Ovary (tissue), 9 donors: ENCODE results near the gene EOLA1. TPM values are rescaled to one million over a fixed set of nuclear protein-coding genes. Genes with fewer than 3 reads are reported as not detected.
"Not testable (repeated sequence)": the region's sequence is repeated elsewhere in the genome, so short reads cannot be mapped to it uniquely, and the experiment has no call there.

ENCODE experiments used
- DNase-seq, 5 donors: peaks; one replicate each; pipeline ENCODE4 v3.0.0-alpha.2; 2019 to 2020
- H3K27ac ChIP-seq, 2 donors: fragments of 200-600 bp; one replicate each; pipeline versions ENCODE4 v1.5.1 to v1.8.0; 2019 to 2022
- H3K27me3 ChIP-seq: fragments of 200-600 bp; one replicate; pipeline ENCODE4 v1.8.0; 2022
- H3K36me3 ChIP-seq: fragments of 200-600 bp; sonication (generic); one replicate; pipeline ENCODE4 v1.5.1; 2019
- H3K4me1 ChIP-seq: one replicate; pipeline ENCODE4 v1.8.1; 2013; ENCODE audit warnings: mild to moderate bottlenecking, moderate library complexity; ENCODE audit not compliant: insufficient read depth
- H3K4me3 ChIP-seq: fragments of 200-600 bp; sonication (generic); one replicate; pipeline ENCODE4 v1.5.1; 2017
- H3K9me3 ChIP-seq, 2 donors: fragments of 200-600 bp in 1 of 2; sonication (generic) in 1 of 2; one replicate each; pipeline versions ENCODE4 v1.5.1 to v1.8.1; 2013 to 2019; ENCODE audit warnings: mild to moderate bottlenecking in 1 of 2, moderate library complexity in 1 of 2
- EP300 ChIP-seq: sonication (generic); formaldehyde crosslinking; IDR thresholded peaks from one replicate; pipeline ENCODE4 v1.6.1; 2017; ENCODE audit warnings: antibody characterized with exemption
- POLR2A ChIP-seq: fragments of 450-650 bp; IDR thresholded peaks from one replicate; pipeline ENCODE4 v1.6.1; 2017; ENCODE audit warnings: antibody characterized with exemption, mild to moderate bottlenecking, moderate library complexity
- WGBS, 3 donors: extraction: QIAGEN DNeasy Blood & Tissue Kit in 1 of 3; methylation state at CpG; one replicate each; pipeline versions ENCODE4 v1.1.5 to v1.1.7; 2013 to 2017; 5-methylcytosine and 5-hydroxymethylcytosine counted together
- intact Hi-C, 4 donors: fragments of 100-400 bp; cut with DNase I; formaldehyde crosslinking; loops; one replicate each; pipeline versions ENCODE4 v1.11.0 to v1.15.1; 2022 to 2023
- polyA plus RNA-seq, 2 donors: library from polyadenylated mRNA; stranded (reverse); fragments of 200-250 nt in 1 of 2; fragments of 350-450 nt in 1 of 2; fragmentation: Illumina TruSeq in 1 of 2; extraction: RNeasy Lipid Tissue Mini Kit (QIAGEN cat#74804) in 1 of 2; gene quantifications; one replicate each; pipeline ENCODE4 v1.2.3, GENCODE V29; 2013 to 2014
- total RNA-seq, 7 donors: library from RNA; depleted of rRNA in 2 of 7; stranded (reverse); fragments of >200 nt in 2 of 7; fragmentation: NEBNext Ultra II Directional in 3 of 7; extraction: Animal tissue kit (Norgen Biotek cat#: 25700) in 3 of 7; gene quantifications; one replicate each; pipeline versions ENCODE4 v1.1.0 to v1.2.4, GENCODE V29; 2016 to 2023
- TF ChIP-seq, protein P1 (sequence below), 3 donors: fragments of 450-650 bp in 2 of 3; fragments of 200-600 bp in 1 of 3; IDR thresholded peaks; one replicate each; pipeline versions ENCODE4 v1.5.1 to v1.8.0; 2016 to 2022; ENCODE audit warnings: antibody characterized with exemption in 3 of 3, mild to moderate bottlenecking in 1 of 3
- donor health status: DM: no; HTN: no; CAD: no; lungs with moderate emphysema.
- donor health status: DM: no; HTN: no; CAD: no.
- donor health status: Bipolar disorder and iron deficiency.
- donor health status: DM: yes; HTN: yes; CAD: no.
- donor health status: DM: no; HTN: no; CAD: no.
- donor health status: DM: yes; HTN: yes; CAD: no.

EOLA1 gene
- total and polyA plus RNA-seq, 9 donors = 8.7 to 27.5 (median 17.5) TPM

DNA sequence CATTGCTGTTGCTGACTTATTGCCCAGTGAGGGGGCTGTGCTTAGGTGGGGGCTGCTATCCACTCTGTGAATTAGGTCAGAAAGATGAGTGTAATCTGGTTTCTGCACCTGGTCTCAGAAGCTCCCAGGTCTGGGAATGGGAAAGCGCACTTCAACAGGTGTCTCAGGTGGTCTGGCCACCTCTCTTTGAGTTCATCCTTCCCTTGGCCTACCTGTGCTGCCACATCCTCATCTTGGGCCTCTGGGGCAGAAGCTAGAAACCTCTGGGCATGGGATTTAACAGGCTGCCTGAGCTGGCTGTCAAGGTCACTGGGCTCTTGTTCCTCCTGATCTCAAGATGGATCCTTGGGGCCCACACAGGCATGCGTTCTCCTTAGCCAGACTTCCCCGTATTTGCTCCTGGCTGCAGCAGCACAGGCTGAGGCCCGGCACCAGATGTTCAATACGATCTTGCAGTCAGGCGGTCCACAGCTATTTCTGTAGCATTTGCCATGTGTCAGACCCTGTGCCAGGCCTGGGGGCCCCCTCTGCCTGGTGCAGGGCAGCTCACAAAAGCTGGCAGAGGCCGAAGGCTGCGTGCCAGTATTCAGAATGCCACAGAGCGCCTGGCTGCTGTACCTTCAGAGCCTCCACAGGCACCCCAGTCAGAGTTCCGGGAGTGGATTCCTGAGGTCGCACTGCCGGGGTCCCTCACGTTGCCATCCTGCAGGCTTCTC, 14.3 kb upstream of the EOLA1 start:
- H3K4me1 ChIP-seq, DNase-seq, intact Hi-C loops, H3K36me3 ChIP-seq, H3K9me3 ChIP-seq, H3K27me3 ChIP-seq, H3K4me3 ChIP-seq: not testable (repeated sequence)
- H3K27ac ChIP-seq = peak overlapping the region in 1 of 2 donors; percentile 17
- 70 to 86% (median 71%) methylated on average over 3 to 8 of the region's 13 CpGs for WGBS, 3 donors

DNA sequence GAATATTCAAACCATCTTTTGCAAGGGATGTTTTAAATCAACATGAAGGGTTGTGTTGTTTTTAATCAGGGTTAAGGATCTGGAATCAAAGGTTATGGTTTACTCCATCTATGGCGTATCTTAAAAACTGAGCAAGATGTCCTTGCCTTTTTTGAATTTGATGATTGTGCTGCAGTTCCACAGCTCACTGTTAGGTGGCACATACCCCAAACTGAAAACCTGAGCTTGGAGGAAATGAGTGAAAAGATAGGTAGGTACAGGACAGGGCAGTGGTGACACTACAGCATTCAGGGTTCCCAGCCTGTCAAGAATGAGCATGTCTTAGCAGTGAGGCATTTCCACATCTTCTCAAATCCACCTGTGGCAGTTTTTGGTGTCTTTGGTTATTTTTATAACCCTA, 13.1 kb upstream of the EOLA1 start:
- H3K4me1 ChIP-seq = no peaks in the 10 kb centered on the region
- H3K27me3 ChIP-seq = no peaks in the 10 kb centered on the region
- H3K9me3 ChIP-seq = no peaks in the 10 kb centered on the region
- WGBS, 3 donors = 50 to 63% (median 50%) methylated on average over 1 of the region's 1 CpG
- DNase-seq = no peak
- TF ChIP-seq EP300 = no peak
- TF ChIP-seq, protein P1, sequence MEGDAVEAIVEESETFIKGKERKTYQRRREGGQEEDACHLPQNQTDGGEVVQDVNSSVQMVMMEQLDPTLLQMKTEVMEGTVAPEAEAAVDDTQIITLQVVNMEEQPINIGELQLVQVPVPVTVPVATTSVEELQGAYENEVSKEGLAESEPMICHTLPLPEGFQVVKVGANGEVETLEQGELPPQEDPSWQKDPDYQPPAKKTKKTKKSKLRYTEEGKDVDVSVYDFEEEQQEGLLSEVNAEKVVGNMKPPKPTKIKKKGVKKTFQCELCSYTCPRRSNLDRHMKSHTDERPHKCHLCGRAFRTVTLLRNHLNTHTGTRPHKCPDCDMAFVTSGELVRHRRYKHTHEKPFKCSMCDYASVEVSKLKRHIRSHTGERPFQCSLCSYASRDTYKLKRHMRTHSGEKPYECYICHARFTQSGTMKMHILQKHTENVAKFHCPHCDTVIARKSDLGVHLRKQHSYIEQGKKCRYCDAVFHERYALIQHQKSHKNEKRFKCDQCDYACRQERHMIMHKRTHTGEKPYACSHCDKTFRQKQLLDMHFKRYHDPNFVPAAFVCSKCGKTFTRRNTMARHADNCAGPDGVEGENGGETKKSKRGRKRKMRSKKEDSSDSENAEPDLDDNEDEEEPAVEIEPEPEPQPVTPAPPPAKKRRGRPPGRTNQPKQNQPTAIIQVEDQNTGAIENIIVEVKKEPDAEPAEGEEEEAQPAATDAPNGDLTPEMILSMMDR (IDR thresholded peaks at IDR 0.05) = peak; percentile 25 to 31 (median 30)
- H3K27ac ChIP-seq = no peak overlapping the region
- no peak overlapping the region for H3K4me3 ChIP-seq
- no peaks in the 10 kb centered on the region for H3K36me3 ChIP-seq
- intact Hi-C loops = no loop called here

DNA sequence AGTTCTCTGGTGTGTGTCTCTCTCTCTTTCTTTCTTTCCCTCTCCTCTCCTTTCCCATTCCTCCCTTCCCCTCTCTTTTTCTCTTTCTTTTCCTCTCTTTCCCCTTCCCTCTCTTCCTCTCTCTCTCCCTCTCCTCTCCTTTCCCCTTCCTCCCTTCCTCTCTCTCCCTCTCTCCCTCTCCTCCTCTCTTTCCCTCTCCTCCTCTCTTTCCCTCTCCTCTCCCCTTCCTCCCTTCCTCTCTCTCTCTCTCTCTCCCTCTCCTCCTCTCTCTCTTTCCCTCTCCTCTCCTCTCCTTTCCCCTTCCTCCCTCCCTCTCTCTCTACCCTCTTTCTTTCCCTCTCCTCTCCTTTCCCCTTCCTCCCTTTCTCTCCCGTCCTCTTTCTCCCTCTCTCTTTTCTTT, 12.4 kb upstream of the EOLA1 start:
- Histone ChIP-seq H3K9me3 (no peaks in the 10 kb centered on the region), H3K27me3 (no peaks in the 10 kb centered on the region), H3K27ac (no peak overlapping the region), H3K36me3 (no peaks in the 10 kb centered on the region), H3K4me3 (no peak overlapping the region), H3K4me1 (no peaks in the 10 kb centered on the region)
- no peak for DNase-seq
- intact Hi-C loops = no loop called here
- 46 to 73% (median 48%) methylated on average over 1 of the region's 1 CpG for WGBS, 3 donors
- TF ChIP-seq POLR2A = no peak
- TF ChIP-seq, protein P1 (IDR thresholded peaks at IDR 0.05) = no peak
- no peak for TF ChIP-seq EP300

DNA sequence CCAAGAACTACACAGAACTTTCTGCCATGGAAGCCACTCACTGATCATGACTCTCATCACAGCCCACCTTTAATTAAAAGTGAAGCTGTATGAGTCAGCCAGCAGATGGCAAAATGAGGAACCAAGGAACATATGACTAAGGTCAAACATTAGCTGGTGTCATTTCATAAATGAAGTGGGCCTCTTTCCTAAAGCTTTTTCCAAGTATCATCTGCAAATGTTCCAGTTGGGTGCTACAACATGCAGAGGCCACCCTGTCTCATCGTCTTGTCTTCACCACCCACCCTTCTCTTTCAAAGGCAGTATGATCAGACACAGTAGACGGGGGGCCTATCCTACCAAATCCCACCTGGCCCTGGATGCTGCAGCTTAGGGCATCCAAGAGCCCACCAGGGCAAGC, 9.2 kb upstream of the EOLA1 start:
- Histone ChIP-seq H3K4me1 (no peaks in the 10 kb centered on the region), H3K36me3 (no peaks in the 10 kb centered on the region), H3K27ac (no peak overlapping the region), H3K27me3 (no peaks in the 10 kb centered on the region), H3K9me3 (no peaks in the 10 kb centered on the region), H3K4me3 (no peak overlapping the region)
- intact Hi-C loops = no loop called here
- DNase-seq = no peak
- WGBS, 3 donors = 57 to 74% (median 68%) methylated on average over 2 of the region's 2 CpGs
- TF ChIP-seq EP300 (no peak), POLR2A (no peak)
- TF ChIP-seq, protein P1 (IDR thresholded peaks at IDR 0.05) = no peak

DNA sequence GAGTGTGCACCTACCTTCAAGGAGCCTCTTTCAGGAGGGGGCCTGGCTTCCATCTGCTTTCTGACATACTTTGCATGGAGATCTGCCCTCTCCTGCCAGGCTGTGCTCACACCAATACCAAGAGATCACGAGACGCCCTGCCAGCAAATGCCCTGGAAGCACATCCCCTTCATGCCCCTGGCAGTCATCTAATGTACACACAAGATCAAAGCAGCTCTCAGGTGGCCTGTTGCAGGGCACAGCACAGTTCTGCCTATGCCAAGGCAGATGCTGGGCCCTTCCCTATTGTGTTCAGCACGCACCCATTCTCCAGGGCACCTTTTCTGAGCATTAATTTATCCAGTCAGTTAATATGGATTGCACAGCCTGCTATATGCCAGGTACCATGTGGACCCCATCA, 7.9 kb upstream of the EOLA1 start:
- H3K27ac ChIP-seq, H3K4me1 ChIP-seq, DNase-seq, intact Hi-C loops, H3K9me3 ChIP-seq, H3K4me3 ChIP-seq, H3K36me3 ChIP-seq, H3K27me3 ChIP-seq: not testable (repeated sequence)
- 92% methylated on average over 1 of the region's 3 CpGs; no CpG with 5 or more reads in 2 of the 3 donors for WGBS, 3 donors

DNA sequence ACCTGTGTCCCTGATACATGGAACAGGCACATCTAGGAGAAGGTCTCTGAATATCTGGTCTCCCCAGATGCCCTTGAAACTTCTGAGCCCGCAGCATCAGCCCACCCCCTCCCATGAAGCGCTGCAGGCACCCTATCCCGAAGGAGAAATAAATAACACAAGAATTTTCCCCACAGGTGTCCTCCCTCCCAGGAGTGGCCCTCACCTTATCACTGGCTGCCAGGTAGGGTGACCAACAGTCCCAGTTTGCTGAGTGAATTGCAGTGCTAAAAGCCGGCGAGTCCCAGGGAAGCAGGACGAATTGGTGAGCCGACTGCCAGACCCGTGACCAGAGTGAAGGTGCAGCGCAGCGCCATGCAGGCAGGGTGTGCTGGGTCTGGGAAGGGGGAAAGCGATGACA, 6.8 kb upstream of the EOLA1 start:
- H3K4me3 ChIP-seq, DNase-seq, H3K9me3 ChIP-seq, H3K27me3 ChIP-seq, H3K27ac ChIP-seq, H3K4me1 ChIP-seq, intact Hi-C loops, H3K36me3 ChIP-seq: not testable (repeated sequence)
- WGBS, 3 donors = 82 to 89% (median 84%) methylated on average over 10 to 11 of the region's 11 CpGs

DNA sequence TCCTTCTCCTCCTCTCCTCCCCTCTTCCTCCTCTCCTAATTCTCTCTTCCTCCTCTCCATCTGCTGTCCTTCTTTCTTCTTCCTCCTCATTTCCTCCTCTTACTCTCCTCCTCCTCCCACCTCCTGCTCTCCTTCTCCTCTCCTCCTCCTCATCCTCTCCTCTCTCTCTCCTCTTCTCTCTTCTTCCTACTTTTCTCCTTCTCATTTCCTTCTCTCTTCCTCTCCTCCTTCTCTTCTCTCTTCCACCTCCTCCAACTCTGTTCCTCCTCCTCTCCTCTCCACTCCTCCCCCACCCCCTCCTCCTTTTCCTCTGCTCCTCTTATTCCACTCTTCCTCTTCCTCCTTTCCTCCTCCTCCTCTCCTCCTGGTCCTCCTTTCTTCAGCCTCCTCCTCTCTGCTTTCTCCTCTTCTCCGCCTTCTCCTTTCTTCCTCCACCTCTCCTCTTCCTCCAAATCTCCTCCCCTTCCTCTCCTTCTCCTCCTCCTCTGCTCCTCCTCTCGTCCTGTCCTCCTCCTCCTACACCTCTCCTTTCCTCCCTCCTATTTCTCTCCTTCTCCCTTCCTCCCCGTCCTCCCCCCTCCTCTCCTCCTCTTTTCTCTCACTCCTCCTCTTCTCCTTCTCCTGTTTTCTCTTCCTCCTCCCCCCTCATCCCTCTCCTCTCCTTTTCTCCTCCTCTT, 5.7 kb upstream of the EOLA1 start:
- H3K9me3 ChIP-seq, intact Hi-C loops: not testable (repeated sequence)
- 50 to 54% (median 53%) methylated on average over 3 of the region's 3 CpGs for WGBS, 3 donors

DNA sequence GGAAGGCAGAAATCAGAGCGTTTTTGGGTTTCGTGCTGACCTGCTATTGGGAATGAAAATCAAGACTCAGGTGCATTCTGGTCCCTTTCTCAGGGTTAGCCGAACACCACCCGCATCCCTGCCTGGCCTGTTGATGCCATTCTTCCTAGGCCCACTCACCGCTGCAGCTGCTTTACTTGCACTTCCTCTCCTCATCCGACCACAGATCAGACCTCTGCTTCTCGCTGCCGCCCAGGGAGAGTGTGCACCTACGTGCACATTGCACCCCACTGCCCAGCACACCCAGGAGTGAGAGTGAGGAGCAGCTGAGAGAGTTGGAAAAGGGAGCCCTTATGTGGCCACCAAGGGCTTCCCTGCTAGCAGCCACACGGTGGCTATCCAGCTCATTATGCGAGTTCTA, 3.3 kb upstream of the EOLA1 start:
- DNase-seq, H3K27ac ChIP-seq, H3K4me3 ChIP-seq, H3K9me3 ChIP-seq, H3K4me1 ChIP-seq, H3K36me3 ChIP-seq, intact Hi-C loops, H3K27me3 ChIP-seq: not testable (repeated sequence)
- 80 to 87% (median 83%) methylated on average over 7 to 10 of the region's 11 CpGs for WGBS, 3 donors

More for the DNA sequence above, 5.7 kb upstream of the EOLA1 start:
- H3K36me3 ChIP-seq, H3K27me3 ChIP-seq, H3K27ac ChIP-seq, H3K4me1 ChIP-seq, H3K4me3 ChIP-seq, DNase-seq: not testable (repeated sequence)
